ENCODE measurements around the gene CCDC17. TPM values are rescaled to one million over a fixed set of nuclear protein-coding genes. Genes with fewer than 3 reads are reported as not detected.

CCDC17 gene
- total RNA-seq, 1 experiment from 2014 or later = 4.7 TPM

DNA sequence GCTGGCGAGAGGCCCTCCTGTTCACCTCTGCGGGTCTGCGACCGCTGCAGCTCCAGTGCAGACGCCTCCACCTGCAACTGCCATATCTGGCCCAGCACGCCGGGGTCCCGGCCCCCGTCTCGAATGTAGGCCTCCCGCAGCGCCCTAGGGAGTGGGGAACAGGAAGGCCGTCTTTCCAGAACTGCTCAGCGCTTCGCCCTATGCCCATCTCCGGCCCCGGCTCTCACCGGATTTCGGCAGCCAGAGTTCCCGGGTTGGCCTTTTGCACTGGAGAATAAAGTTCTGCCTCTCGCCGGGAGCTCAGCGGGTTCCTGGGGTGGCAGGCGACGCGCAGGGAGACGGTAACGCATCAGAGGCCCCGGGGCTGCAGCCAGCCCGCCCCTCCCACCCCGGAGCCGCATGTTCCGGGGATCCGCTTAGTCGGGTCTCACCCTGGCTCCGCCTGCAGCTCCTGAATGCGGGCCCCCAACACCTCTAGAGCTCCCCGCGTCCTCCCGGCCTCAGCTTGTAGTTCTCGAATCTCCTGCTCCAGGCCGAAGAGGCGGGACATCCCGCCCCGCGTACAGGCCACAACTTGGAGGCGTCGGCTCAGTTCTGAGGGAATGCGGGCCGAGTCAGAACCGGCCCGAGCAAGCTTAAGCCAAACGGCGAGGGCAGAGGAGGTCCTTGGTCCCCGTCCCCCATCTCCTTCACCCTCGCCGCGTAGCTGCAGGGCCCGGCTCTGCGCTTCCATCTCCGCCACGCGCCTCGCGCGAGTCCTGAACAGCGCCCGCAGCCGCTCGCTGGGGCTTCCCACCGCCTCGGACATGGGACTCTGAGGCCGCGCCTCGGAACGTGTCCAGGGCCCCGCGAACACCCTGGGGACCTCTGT, 1.1 kb downstream of the CCDC17 start:
- no peak for DNase-seq
- no peaks in the 10 kb centered on the region for H3K9me3 Mint-ChIP-seq (ENCODE audit: low read depth, unreplicated experiment)
- H3K27ac Mint-ChIP-seq (ENCODE audit: unreplicated experiment) = peak overlapping the region; percentile 46
- BruUV-seq (replicated peaks) = no TSS peak
- H3K27me3 Mint-ChIP-seq (ENCODE audit: unreplicated experiment) = no peaks in the 10 kb centered on the region
- no peaks in the 10 kb centered on the region for H3K4me1 Mint-ChIP-seq (ENCODE audit: low read depth, unreplicated experiment)
- peak overlapping the region; percentile 31 for H3K4me3 Mint-ChIP-seq (ENCODE audit: low read depth, unreplicated experiment)
- intact Hi-C loops (cut with micrococcal nuclease; ENCODE audit: unreplicated experiment) = no loop called here
- CTCF ChIA-PET = no interaction called here
- H3K36me3 Mint-ChIP-seq (ENCODE audit: insufficient read depth, unreplicated experiment) = peaks cover 49% of the 10 kb centered on the region
- TF ChIP-seq, protein P1, sequence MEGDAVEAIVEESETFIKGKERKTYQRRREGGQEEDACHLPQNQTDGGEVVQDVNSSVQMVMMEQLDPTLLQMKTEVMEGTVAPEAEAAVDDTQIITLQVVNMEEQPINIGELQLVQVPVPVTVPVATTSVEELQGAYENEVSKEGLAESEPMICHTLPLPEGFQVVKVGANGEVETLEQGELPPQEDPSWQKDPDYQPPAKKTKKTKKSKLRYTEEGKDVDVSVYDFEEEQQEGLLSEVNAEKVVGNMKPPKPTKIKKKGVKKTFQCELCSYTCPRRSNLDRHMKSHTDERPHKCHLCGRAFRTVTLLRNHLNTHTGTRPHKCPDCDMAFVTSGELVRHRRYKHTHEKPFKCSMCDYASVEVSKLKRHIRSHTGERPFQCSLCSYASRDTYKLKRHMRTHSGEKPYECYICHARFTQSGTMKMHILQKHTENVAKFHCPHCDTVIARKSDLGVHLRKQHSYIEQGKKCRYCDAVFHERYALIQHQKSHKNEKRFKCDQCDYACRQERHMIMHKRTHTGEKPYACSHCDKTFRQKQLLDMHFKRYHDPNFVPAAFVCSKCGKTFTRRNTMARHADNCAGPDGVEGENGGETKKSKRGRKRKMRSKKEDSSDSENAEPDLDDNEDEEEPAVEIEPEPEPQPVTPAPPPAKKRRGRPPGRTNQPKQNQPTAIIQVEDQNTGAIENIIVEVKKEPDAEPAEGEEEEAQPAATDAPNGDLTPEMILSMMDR (IDR thresholded peaks at IDR 0.05; ENCODE audit: unreplicated experiment) = no peak

DNA sequence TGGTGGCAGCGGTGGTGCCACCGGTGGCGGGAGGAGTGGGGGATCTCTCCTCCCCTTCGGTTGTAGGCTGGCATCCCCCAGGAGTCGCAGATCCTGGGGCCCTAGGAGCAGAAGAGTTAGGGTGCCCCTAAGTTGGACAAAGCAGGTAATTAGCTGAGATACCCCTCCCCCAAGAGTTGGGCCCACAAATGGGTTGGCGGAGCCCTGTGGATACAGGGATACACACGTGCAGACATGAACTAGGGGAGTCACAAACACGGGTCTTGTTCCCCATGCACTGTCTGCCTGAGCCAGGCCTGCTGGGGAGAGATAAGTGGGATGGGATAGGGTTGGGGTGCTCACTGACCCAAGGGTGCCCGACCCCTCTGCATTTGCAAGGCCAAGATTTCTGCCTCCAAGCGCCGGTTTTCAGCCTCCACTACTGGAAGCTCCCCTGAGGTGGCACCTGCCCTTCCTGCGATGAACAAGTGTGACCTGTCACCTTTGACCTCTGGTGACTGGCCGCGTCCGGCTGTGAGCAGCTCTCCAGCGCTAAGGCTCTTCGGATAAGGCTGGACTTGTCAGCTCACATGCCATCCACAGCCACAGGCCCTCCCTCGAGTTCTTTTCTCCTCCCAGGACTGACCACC, 1.8 kb downstream of the CCDC17 start:
- H3K27ac Mint-ChIP-seq (ENCODE audit: unreplicated experiment) = no peak overlapping the region
- no TSS peak for BruUV-seq (replicated peaks)
- CTCF ChIA-PET = no interaction called here
- intact Hi-C loops (cut with micrococcal nuclease; ENCODE audit: unreplicated experiment) = no loop called here
- H3K9me3 Mint-ChIP-seq (ENCODE audit: low read depth, unreplicated experiment) = no peaks in the 10 kb centered on the region
- H3K4me3 Mint-ChIP-seq (ENCODE audit: low read depth, unreplicated experiment) = no peak overlapping the region
- no peak for DNase-seq
- TF ChIP-seq, protein P1 (IDR thresholded peaks at IDR 0.05; ENCODE audit: unreplicated experiment) = no peak
- H3K4me1 Mint-ChIP-seq (ENCODE audit: low read depth, unreplicated experiment) = no peaks in the 10 kb centered on the region
- H3K27me3 Mint-ChIP-seq (ENCODE audit: unreplicated experiment) = no peaks in the 10 kb centered on the region
- H3K36me3 Mint-ChIP-seq (ENCODE audit: insufficient read depth, unreplicated experiment) = peaks cover 47% of the 10 kb centered on the region

- CTCF ChIA-PET = no interaction called here
- no peak overlapping the region for H3K27ac Mint-ChIP-seq (ENCODE audit: unreplicated experiment)
- H3K9me3 Mint-ChIP-seq (ENCODE audit: low read depth, unreplicated experiment) = no peaks in the 10 kb centered on the region
- H3K4me3 Mint-ChIP-seq (ENCODE audit: low read depth, unreplicated experiment) = no peak overlapping the region
- TF ChIP-seq, protein P1 (IDR thresholded peaks at IDR 0.05; ENCODE audit: unreplicated experiment) = no peak
- intact Hi-C loops (cut with micrococcal nuclease; ENCODE audit: unreplicated experiment) = no loop called here
- no peaks in the 10 kb centered on the region for H3K4me1 Mint-ChIP-seq (ENCODE audit: low read depth, unreplicated experiment)
- DNase-seq = no peak
- BruUV-seq (replicated peaks) = no TSS peak
- H3K36me3 Mint-ChIP-seq (ENCODE audit: insufficient read depth, unreplicated experiment) = peaks cover 48% of the 10 kb centered on the region
- H3K27me3 Mint-ChIP-seq (ENCODE audit: unreplicated experiment) = no peaks in the 10 kb centered on the region
These were observed 2.4 kb downstream of the CCDC17 start for GRCh38 chr1:45621501-45621836.

DNA sequence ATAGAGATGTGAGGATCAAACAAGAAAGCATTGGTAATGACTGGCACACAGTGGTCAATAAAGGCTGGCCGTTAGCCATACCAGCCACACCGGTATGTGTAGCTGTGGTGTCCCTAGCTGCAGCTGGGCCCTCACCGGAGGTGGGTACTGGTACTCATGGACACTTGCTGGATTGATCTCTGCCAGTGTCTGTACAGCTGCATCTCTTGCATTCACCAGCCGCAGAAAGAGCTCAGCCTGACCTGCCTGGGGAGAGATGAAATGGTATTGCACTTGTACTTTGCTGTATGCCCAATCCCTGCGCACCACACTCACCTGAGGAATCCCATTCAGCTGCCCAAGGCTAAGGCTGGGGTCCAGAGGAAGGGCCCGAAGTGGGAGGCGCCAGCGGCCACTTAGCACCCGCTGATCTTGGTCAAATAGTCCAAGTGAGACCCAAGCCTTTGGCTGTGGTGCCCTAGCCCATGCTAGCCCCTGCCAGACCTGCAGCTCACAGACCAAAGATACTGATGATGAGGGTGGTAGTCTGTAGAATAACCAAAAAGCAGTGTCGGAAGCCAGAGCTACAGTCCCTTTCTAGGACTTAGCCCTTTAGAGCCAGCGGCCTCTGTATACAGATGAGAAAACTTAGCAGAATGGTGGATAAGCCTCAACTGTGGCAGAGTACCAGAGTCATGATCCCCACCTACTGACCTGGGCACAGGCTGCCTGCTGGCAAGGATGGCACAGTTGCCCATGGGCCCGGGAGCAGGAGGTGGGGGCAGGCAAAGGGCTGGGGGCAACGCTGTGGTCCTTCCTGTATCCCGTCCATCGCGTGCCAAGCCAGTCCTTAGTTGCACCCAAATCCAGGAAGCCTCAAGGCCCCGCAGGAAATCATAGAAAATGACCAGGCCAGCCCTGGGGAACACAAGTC, 3.0 kb downstream of the CCDC17 start:
- CTCF ChIA-PET = no interaction called here
- Mint-ChIP-seq H3K4me1 (ENCODE audit: low read depth, unreplicated experiment) (no peaks in the 10 kb centered on the region), H3K4me3 (ENCODE audit: low read depth, unreplicated experiment) (no peak overlapping the region), H3K9me3 (ENCODE audit: low read depth, unreplicated experiment) (no peaks in the 10 kb centered on the region), H3K27ac (ENCODE audit: unreplicated experiment) (no peak overlapping the region), H3K27me3 (ENCODE audit: unreplicated experiment) (no peaks in the 10 kb centered on the region), H3K36me3 (ENCODE audit: insufficient read depth, unreplicated experiment) (peaks cover 54% of the 10 kb centered on the region)
- no peak for DNase-seq
- no TSS peak for BruUV-seq (replicated peaks)
- intact Hi-C loops (cut with micrococcal nuclease; ENCODE audit: unreplicated experiment) = no loop called here
- TF ChIP-seq, protein P1 (IDR thresholded peaks at IDR 0.05; ENCODE audit: unreplicated experiment) = no peak
